NCI-H1417 (cell line): Measurements from ENCODE around the gene U2SURP.
A peak's percentile ranks its signal among the peaks of the same experiment; 100 is the strongest.
"Not testable (repeated sequence)": the region's sequence is repeated elsewhere in the genome, so short reads cannot be mapped to it uniquely, and the experiment has no call there.

ENCODE experiments used
- DNase-seq, 3 experiments: peaks; one replicate each; lab custom pipeline; 2025; lab: John Stamatoyannopoulos, UW

Gene U2SURP

GRCh38 chr3:143014921-143015320, 13.6 kb downstream of the U2SURP start:
- no peak for DNase-seq

- DNase-seq, result peak in 2 of 3 experiments; percentile 2 to 58
Measured at GRCh38 chr3:143016321-143016972, 15.1 kb downstream of the U2SURP start.

- no peak for DNase-seq
Measured at GRCh38 chr3:143024351-143024960, 23.1 kb downstream of the U2SURP start.

GRCh38 chr3:143031327-143031726, 30.0 kb downstream of the U2SURP start:
- no peak for DNase-seq

- not testable (repeated sequence) for DNase-seq
Measured at GRCh38 chr3:143031796-143032387, 30.5 kb downstream of the U2SURP start.

GRCh38 chr3:143035466-143036211, 34.3 kb downstream of the U2SURP start:
- DNase-seq, result no peak

GRCh38 chr3:143036557-143036956, 35.2 kb downstream of the U2SURP start:
- DNase-seq, result no peak

- DNase-seq, result no peak
Measured at GRCh38 chr3:143037867-143038266, 36.5 kb downstream of the U2SURP start.

- peak in 1 of 3 experiments; percentile 48 for DNase-seq
Measured at GRCh38 chr3:143040261-143040879, 39.0 kb downstream of the U2SURP start.

- no peak for DNase-seq
Measured at GRCh38 chr3:143041903-143042302, 40.5 kb downstream of the U2SURP start.

GRCh38 chr3:143045639-143046038, 44.3 kb downstream of the U2SURP start:
- no peak for DNase-seq

GRCh38 chr3:143046075-143046474, 44.7 kb downstream of the U2SURP start:
- not testable (repeated sequence) for DNase-seq

GRCh38 chr3:143054011-143054410, 52.6 kb downstream of the U2SURP start:
- no peak for DNase-seq

- no peak for DNase-seq
Measured at GRCh38 chr3:143056372-143056771, 55.0 kb downstream of the U2SURP start.

- no peak for DNase-seq
Measured at GRCh38 chr3:143060906-143061305, 59.5 kb downstream of the U2SURP start.

- no peak for DNase-seq
Measured at GRCh38 chr3:143063018-143063417, 61.6 kb downstream of the U2SURP start.

- DNase-seq, result no peak
Measured at GRCh38 chr3:143064777-143065176, 63.4 kb downstream of the U2SURP start.

GRCh38 chr3:143065364-143065763, 64.0 kb downstream of the U2SURP start:
- no peak for DNase-seq

- DNase-seq, result no peak
Measured at GRCh38 chr3:143066033-143066432, 64.7 kb downstream of the U2SURP start.

- no peak for DNase-seq
Measured at GRCh38 chr3:143067201-143067600, 65.8 kb downstream of the U2SURP start.

GRCh38 chr3:143068059-143068458, 66.7 kb downstream of the U2SURP start:
- no peak for DNase-seq

GRCh38 chr3:143070977-143071551, 69.7 kb downstream of the U2SURP start:
- DNase-seq, result no peak
